ENCODE measurements around the gene MAP1LC3B2. TPM values are rescaled to one million over a fixed set of nuclear protein-coding genes. Genes with fewer than 3 reads are reported as not detected.

The MAP1LC3B2 gene
- 0.20 TPM for polyA plus RNA-seq (2013, experiment 1 of 2)
- not detected for polyA plus RNA-seq (2013, experiment 2 of 2)

DNA sequence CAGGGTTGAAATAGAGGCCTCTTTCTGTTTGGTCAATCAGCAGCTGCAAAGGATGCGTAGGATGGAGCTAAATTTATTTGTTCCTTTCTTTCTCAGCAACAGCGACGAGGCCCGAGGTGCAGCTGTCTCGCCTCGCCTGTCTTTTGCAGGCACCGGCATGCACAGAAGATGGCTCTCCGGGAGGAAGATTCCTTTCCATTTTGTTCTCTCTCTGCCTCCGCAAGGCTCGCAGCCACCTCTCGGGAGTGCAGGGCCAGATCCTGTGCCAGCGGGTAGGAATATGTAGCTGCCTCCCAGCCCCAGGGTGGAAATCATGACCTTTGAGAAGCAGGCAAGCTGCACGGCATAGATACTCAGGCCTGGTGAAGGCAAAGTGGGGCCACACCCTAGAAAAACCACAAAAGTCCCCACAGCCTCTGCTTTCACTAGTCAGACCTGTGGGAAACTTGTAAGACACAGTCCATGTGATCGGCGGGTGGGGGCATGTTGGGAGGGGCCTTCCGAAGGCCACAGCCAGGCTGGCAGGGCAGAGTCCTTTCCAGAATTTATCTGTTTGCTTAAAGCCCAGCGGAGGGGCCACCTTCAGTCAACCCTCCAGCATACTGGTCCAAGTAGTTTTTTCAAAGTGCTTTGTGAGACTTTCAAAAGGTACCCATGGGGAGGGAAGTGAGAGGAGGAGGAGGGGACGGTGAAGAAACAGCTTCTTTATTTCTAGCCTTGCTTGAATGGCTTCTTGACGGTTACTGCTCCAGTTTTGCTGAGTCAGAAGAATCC is at the start of gene MAP1LC3B2:
Gene MAP1LC3B2 (plus strand): TSS at position 220 of the 774 bp plus-strand sequence. CDS start 16,562 bp downstream, outside the sequence.
- H3K36me3 ChIP-seq (ENCODE audit: control insufficient read depth, insufficient read depth, low read length), result no peaks in the 10 kb centered on the region
- no peaks in the 10 kb centered on the region for H3K79me2 ChIP-seq (ENCODE audit: control insufficient read depth, insufficient read depth, low read length)
- no peak within 1 kb of the TSS for H2BK5ac ChIP-seq (ENCODE audit: low read length)
- no CpG with 5 or more reads among the region's 19 CpGs for WGBS (ENCODE audit: extremely low coverage, insufficient coverage, low lambda C conversion rate)
- no peak within 1 kb of the TSS for H3K4me2 ChIP-seq (ENCODE audit: low read length)
- H3K27me3 ChIP-seq (ENCODE audit: insufficient read depth, low read length, poor library complexity), result no peaks in the 10 kb centered on the region
- H3K4me1 ChIP-seq (ENCODE audit: control insufficient read depth, low read depth, low read length), result no peaks in the 10 kb centered on the region
- H3K79me1 ChIP-seq (ENCODE audit: low read length), result no peaks in the 10 kb centered on the region
- H2AK5ac ChIP-seq (ENCODE audit: low read length), result no peak within 1 kb of the TSS
- H3K9ac ChIP-seq (ENCODE audit: low read length), result no peak within 1 kb of the TSS
- H3K4me3 ChIP-seq (ENCODE audit: low read length), result no peak within 1 kb of the TSS
- no peak within 1 kb of the TSS for H3K27ac ChIP-seq (ENCODE audit: low read depth, low read length)
- no peak within 1 kb of the TSS for H3K23ac ChIP-seq (ENCODE audit: low read length)
- H4K5ac ChIP-seq (ENCODE audit: low read length), result no peak within 1 kb of the TSS
- H3K18ac ChIP-seq (ENCODE audit: low read length), result peak within 1 kb of the TSS; percentile 69
- H2BK120ac ChIP-seq (ENCODE audit: low read depth, low read length), result peak within 1 kb of the TSS; percentile 83
- H2BK15ac ChIP-seq (replicated peaks; ENCODE audit: low read depth), result peak within 1 kb of the TSS; percentile 39
- H3K56ac ChIP-seq (ENCODE audit: low read length), result peak within 1 kb of the TSS; percentile 52
- no peak within 1 kb of the TSS for H3K4ac ChIP-seq (ENCODE audit: low read depth, low read length)
- DNase-seq, result no peak
- no peak within 1 kb of the TSS for H4K8ac ChIP-seq (ENCODE audit: low read depth, low read length)

DNA sequence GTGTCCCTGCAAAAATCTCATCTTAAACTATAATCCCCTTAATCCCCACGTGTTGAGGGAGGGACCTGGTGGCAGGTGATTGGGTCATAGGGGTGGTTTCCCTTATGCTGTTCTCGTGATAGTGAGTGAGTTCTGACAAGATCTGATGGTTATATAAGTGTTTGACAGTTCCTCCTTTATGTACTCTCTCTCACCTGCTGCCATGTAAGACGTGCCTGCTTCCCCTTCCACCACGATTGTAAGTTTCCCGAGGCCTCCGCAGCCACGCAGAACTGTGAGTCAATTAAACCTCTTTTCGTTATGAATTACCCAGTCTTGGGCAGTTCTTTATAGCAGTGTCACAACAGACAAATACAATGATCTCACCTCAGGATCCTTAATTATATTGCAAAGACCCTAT is 45.2 kb upstream of the MAP1LC3B2 start:
- H2BK120ac ChIP-seq (ENCODE audit: low read depth, low read length), result no peak overlapping the region
- no peak overlapping the region for H3K27ac ChIP-seq (ENCODE audit: low read depth, low read length)
- H2AK5ac ChIP-seq (ENCODE audit: low read length), result no peak overlapping the region
- H3K4me3 ChIP-seq (ENCODE audit: low read length), result no peak overlapping the region
- no peak for DNase-seq
- H3K4me2 ChIP-seq (ENCODE audit: low read length), result no peak overlapping the region
- H4K8ac ChIP-seq (ENCODE audit: low read depth, low read length), result no peak overlapping the region
- H3K9ac ChIP-seq (ENCODE audit: low read length), result no peak overlapping the region
- H4K5ac ChIP-seq (ENCODE audit: low read length), result no peak overlapping the region
- no peaks in the 10 kb centered on the region for H3K36me3 ChIP-seq (ENCODE audit: control insufficient read depth, insufficient read depth, low read length)
- H3K4ac ChIP-seq (ENCODE audit: low read depth, low read length), result no peak overlapping the region
- H3K79me2 ChIP-seq (ENCODE audit: control insufficient read depth, insufficient read depth, low read length), result no peaks in the 10 kb centered on the region
- no peaks in the 10 kb centered on the region for H3K4me1 ChIP-seq (ENCODE audit: control insufficient read depth, low read depth, low read length)
- no peak overlapping the region for H2BK15ac ChIP-seq (replicated peaks; ENCODE audit: low read depth)
- WGBS (ENCODE audit: extremely low coverage, insufficient coverage, low lambda C conversion rate), result no CpG with 5 or more reads among the region's 8 CpGs
- no peaks in the 10 kb centered on the region for H3K27me3 ChIP-seq (ENCODE audit: insufficient read depth, low read length, poor library complexity)
- H3K23ac ChIP-seq (ENCODE audit: low read length), result no peak overlapping the region
- no peak overlapping the region for H3K18ac ChIP-seq (ENCODE audit: low read length)
- no peak overlapping the region for H3K56ac ChIP-seq (ENCODE audit: low read length)
- no peak overlapping the region for H2BK5ac ChIP-seq (ENCODE audit: low read length)
- no peaks in the 10 kb centered on the region for H3K79me1 ChIP-seq (ENCODE audit: low read length)

DNA sequence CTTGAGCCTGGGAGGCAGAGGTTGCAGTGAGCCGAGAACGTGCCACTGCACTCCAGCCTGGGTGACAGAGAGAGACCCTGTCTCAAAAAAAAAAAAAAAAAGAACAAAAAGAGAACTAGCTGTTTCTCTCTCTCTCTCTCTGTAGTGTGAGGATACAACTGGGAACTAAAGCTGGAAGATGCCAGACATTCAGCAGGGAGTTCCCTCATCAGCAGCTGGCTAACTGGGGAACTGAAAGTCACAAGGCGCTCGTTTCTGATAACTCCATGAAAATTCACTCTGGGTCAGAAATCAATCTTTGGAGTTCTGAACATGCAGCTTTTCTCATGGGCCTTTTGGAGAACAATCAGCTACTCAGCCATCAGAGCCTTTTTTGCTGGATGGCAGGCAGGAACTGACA is 43.5 kb upstream of the MAP1LC3B2 start:
- no peak for DNase-seq
- Histone ChIP-seq H3K79me1 (ENCODE audit: low read length) (no peaks in the 10 kb centered on the region), H3K4me3 (ENCODE audit: low read length) (no peak overlapping the region), H4K8ac (ENCODE audit: low read depth, low read length) (no peak overlapping the region), H3K36me3 (ENCODE audit: control insufficient read depth, insufficient read depth, low read length) (no peaks in the 10 kb centered on the region), H3K4ac (ENCODE audit: low read depth, low read length) (no peak overlapping the region), H2BK5ac (ENCODE audit: low read length) (no peak overlapping the region), H3K79me2 (ENCODE audit: control insufficient read depth, insufficient read depth, low read length) (no peaks in the 10 kb centered on the region), H3K27ac (ENCODE audit: low read depth, low read length) (no peak overlapping the region), H4K5ac (ENCODE audit: low read length) (no peak overlapping the region), H2BK120ac (ENCODE audit: low read depth, low read length) (no peak overlapping the region), H3K4me2 (ENCODE audit: low read length) (no peak overlapping the region), H3K27me3 (ENCODE audit: insufficient read depth, low read length, poor library complexity) (no peaks in the 10 kb centered on the region), H3K9ac (ENCODE audit: low read length) (no peak overlapping the region), H3K23ac (ENCODE audit: low read length) (no peak overlapping the region), H2BK15ac (replicated peaks; ENCODE audit: low read depth) (no peak overlapping the region), H3K56ac (ENCODE audit: low read length) (no peak overlapping the region), H2AK5ac (ENCODE audit: low read length) (no peak overlapping the region), H3K4me1 (ENCODE audit: control insufficient read depth, low read depth, low read length) (no peaks in the 10 kb centered on the region), H3K18ac (ENCODE audit: low read length) (no peak overlapping the region)
- WGBS (ENCODE audit: extremely low coverage, insufficient coverage, low lambda C conversion rate), result no CpG with 5 or more reads among the region's 4 CpGs

DNA sequence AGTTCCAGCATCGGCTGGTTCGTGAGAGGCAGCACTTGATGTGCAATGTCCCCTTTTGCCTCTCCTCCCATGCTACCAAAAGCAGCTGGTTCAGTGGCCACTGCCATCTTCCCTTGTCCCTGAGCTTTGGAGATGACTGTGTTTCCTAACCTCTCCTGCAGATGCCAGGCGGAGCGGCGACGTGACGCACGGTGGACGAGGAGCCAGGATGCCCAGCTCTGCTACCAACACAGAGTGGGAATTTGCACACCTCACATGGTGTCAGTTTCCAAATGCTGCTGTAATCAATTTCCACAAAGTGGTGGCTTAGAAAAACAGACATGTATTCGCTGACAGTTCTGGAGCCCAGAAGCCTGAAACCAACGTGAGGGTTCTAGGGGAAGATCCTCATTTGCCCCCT is 42.5 kb upstream of the MAP1LC3B2 start:
- H2AK5ac ChIP-seq (ENCODE audit: low read length), result no peak overlapping the region
- H3K9ac ChIP-seq (ENCODE audit: low read length), result no peak overlapping the region
- H3K27me3 ChIP-seq (ENCODE audit: insufficient read depth, low read length, poor library complexity), result no peaks in the 10 kb centered on the region
- H3K4me1 ChIP-seq (ENCODE audit: control insufficient read depth, low read depth, low read length), result peaks cover 2% of the 10 kb centered on the region
- H2BK120ac ChIP-seq (ENCODE audit: low read depth, low read length), result no peak overlapping the region
- H3K4me2 ChIP-seq (ENCODE audit: low read length), result no peak overlapping the region
- H4K8ac ChIP-seq (ENCODE audit: low read depth, low read length), result no peak overlapping the region
- no peak overlapping the region for H2BK15ac ChIP-seq (replicated peaks; ENCODE audit: low read depth)
- H3K27ac ChIP-seq (ENCODE audit: low read depth, low read length), result no peak overlapping the region
- H3K18ac ChIP-seq (ENCODE audit: low read length), result no peak overlapping the region
- no peak for DNase-seq
- H3K23ac ChIP-seq (ENCODE audit: low read length), result no peak overlapping the region
- H3K79me1 ChIP-seq (ENCODE audit: low read length), result no peaks in the 10 kb centered on the region
- no peak overlapping the region for H3K56ac ChIP-seq (ENCODE audit: low read length)
- no peak overlapping the region for H3K4ac ChIP-seq (ENCODE audit: low read depth, low read length)
- H3K36me3 ChIP-seq (ENCODE audit: control insufficient read depth, insufficient read depth, low read length), result no peaks in the 10 kb centered on the region
- no peak overlapping the region for H3K4me3 ChIP-seq (ENCODE audit: low read length)
- no peak overlapping the region for H4K5ac ChIP-seq (ENCODE audit: low read length)
- no CpG with 5 or more reads among the region's 11 CpGs for WGBS (ENCODE audit: extremely low coverage, insufficient coverage, low lambda C conversion rate)
- H2BK5ac ChIP-seq (ENCODE audit: low read length), result no peak overlapping the region
- H3K79me2 ChIP-seq (ENCODE audit: control insufficient read depth, insufficient read depth, low read length), result no peaks in the 10 kb centered on the region

DNA sequence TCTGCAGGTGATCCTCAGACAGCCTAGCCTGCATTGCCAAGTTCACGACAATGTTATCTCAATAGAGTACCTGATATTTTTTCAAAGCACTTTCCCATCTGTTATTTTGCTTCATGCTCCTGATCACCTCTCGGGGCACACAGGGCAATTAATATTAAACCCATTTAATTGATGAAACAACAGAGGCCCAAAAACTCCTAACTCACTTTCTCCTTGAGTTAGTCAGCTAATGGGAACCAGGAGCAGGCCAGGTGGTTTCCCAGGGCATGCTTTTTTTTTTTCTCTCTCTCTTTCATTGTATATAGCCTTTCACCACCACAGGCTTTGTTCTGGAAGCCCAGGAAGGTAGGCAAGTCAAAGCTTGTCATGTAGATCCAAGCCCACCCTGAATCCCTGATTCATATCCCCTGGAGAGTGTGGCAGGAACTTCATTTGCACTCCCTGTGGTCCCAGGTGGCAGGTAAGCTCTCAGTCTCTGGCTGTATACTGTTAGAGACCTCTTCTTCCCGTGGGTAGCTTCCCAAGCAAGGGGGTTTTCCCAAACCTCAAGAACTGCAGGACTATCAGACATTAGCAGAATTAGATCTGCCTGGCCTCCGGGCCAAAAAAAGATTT is 41.6 kb upstream of the MAP1LC3B2 start:
- H2BK5ac ChIP-seq (ENCODE audit: low read length), result no peak overlapping the region
- H4K5ac ChIP-seq (ENCODE audit: low read length), result no peak overlapping the region
- no peak overlapping the region for H3K56ac ChIP-seq (ENCODE audit: low read length)
- no CpG with 5 or more reads among the region's 4 CpGs for WGBS (ENCODE audit: extremely low coverage, insufficient coverage, low lambda C conversion rate)
- no peak overlapping the region for H3K18ac ChIP-seq (ENCODE audit: low read length)
- H3K4me2 ChIP-seq (ENCODE audit: low read length), result no peak overlapping the region
- no peak overlapping the region for H3K23ac ChIP-seq (ENCODE audit: low read length)
- H3K27me3 ChIP-seq (ENCODE audit: insufficient read depth, low read length, poor library complexity), result no peaks in the 10 kb centered on the region
- no peak overlapping the region for H4K8ac ChIP-seq (ENCODE audit: low read depth, low read length)
- peaks cover 2% of the 10 kb centered on the region for H3K4me1 ChIP-seq (ENCODE audit: control insufficient read depth, low read depth, low read length)
- no peak overlapping the region for H2BK120ac ChIP-seq (ENCODE audit: low read depth, low read length)
- H2BK15ac ChIP-seq (replicated peaks; ENCODE audit: low read depth), result no peak overlapping the region
- H2AK5ac ChIP-seq (ENCODE audit: low read length), result no peak overlapping the region
- no peak overlapping the region for H3K4me3 ChIP-seq (ENCODE audit: low read length)
- H3K79me1 ChIP-seq (ENCODE audit: low read length), result no peaks in the 10 kb centered on the region
- DNase-seq, result no peak
- H3K9ac ChIP-seq (ENCODE audit: low read length), result no peak overlapping the region
- H3K79me2 ChIP-seq (ENCODE audit: control insufficient read depth, insufficient read depth, low read length), result no peaks in the 10 kb centered on the region
- no peak overlapping the region for H3K4ac ChIP-seq (ENCODE audit: low read depth, low read length)
- H3K36me3 ChIP-seq (ENCODE audit: control insufficient read depth, insufficient read depth, low read length), result no peaks in the 10 kb centered on the region
- H3K27ac ChIP-seq (ENCODE audit: low read depth, low read length), result no peak overlapping the region
